Neural cell (in vitro differentiated cells): ENCODE results near the gene LPAR1. TPM values are rescaled to one million over a fixed set of nuclear protein-coding genes. Genes with fewer than 3 reads are reported as not detected.

Experiments
- H2AFZ ChIP-seq: fragments of 200-600, 300-800 bp; sonication (generic), shearing (Covaris generic); 2 replicates; pipeline ENCODE4 v1.6.0; 2014; ENCODE audit warnings: low read depth, mild to moderate bottlenecking, antibody characterized with exemption, low read length, moderate library complexity
- H3F3A ChIP-seq: fragments of 200-600 bp; shearing (Covaris generic); 2 replicates; pipeline ENCODE4 v1.6.1; 2016; ENCODE audit warnings: mild to moderate bottlenecking, moderate library complexity, mixed read lengths, antibody characterized with exemption, low read length; ENCODE audit not compliant: insufficient read depth, poor library complexity, severe bottlenecking
- H3K27ac ChIP-seq: fragments of 200-600, 300-800 bp; sonication (generic), shearing (Covaris generic); 2 replicates; pipeline ENCODE4 v1.5.1; 2014; ENCODE audit warnings: mild to moderate bottlenecking, low read length, moderate library complexity
- H3K27me3 ChIP-seq: fragments of 300-800, 200-600 bp; sonication (generic), shearing (Covaris generic); 2 replicates; pipeline ENCODE4 v1.6.0; 2014; ENCODE audit warnings: mild to moderate bottlenecking, low read depth, low read length, moderate library complexity; ENCODE audit not compliant: insufficient read depth
- H3K36me3 ChIP-seq: fragments of 300-800, 200-600 bp; sonication (generic), shearing (Covaris generic); 2 replicates; pipeline ENCODE4 v1.5.1; 2014; ENCODE audit warnings: mild to moderate bottlenecking, antibody characterized with exemption, low read length, moderate library complexity; ENCODE audit not compliant: insufficient read depth
- H3K4me2 ChIP-seq: fragments of 300-800, 200-600 bp; sonication (generic), shearing (Covaris generic); 2 replicates; pipeline ENCODE4 v1.6.0; 2014; ENCODE audit warnings: mild to moderate bottlenecking, low read length
- H3K4me3 ChIP-seq: fragments of 300-800, 200-600 bp; sonication (generic), shearing (Covaris generic); 2 replicates; pipeline ENCODE4 v1.5.1; 2014; ENCODE audit warnings: mild to moderate bottlenecking, low read length, moderate library complexity
- H3K79me2 ChIP-seq: fragments of 200-600 bp; shearing (Covaris generic); replicated peaks from 2 replicates; pipeline ENCODE4 v1.6.0; 2014; ENCODE audit warnings: mild to moderate bottlenecking, low read length, moderate library complexity; ENCODE audit not compliant: insufficient read depth
- H3K9ac ChIP-seq: fragments of 300-800, 200-600 bp; sonication (generic), shearing (Covaris generic); 2 replicates; pipeline ENCODE4 v1.6.1; 2016; ENCODE audit warnings: mild to moderate bottlenecking, low read length, mixed read lengths
- H3K9me2 ChIP-seq: fragments of 200-600 bp; shearing (Covaris generic); 2 replicates; pipeline ENCODE4 v1.6.1; 2016; ENCODE audit warnings: mild to moderate bottlenecking, low read length, mixed read lengths; ENCODE audit not compliant: insufficient read depth
- H3K9me3 ChIP-seq: fragments of 200-600, 300-800 bp; sonication (generic), shearing (Covaris generic); 2 replicates; pipeline ENCODE4 v1.6.1; 2016; ENCODE audit warnings: mild to moderate bottlenecking, mixed run types, low read length, moderate library complexity, mixed read lengths
- H4K20me1 ChIP-seq: fragments of 200-600 bp; shearing (Covaris generic); 2 replicates; pipeline ENCODE4 v1.6.1; 2016; ENCODE audit warnings: mild to moderate bottlenecking, mixed run types; ENCODE audit not compliant: insufficient read depth
- EP300 ChIP-seq: fragments of 450-650 bp; conservative IDR thresholded peaks from 2 replicates; pipeline ENCODE4 v1.6.1; 2014; ENCODE audit warnings: antibody characterized with exemption, mild to moderate bottlenecking, moderate library complexity; ENCODE audit not compliant: poor library complexity, severe bottlenecking
- EZH2 ChIP-seq: fragments of 200-600, 300-800 bp; shearing (Covaris generic), sonication (generic); IDR thresholded peaks from 2 replicates; pipeline ENCODE4 v1.6.1; 2014; ENCODE audit warnings: antibody characterized with exemption, low read length, borderline replicate concordance, mild to moderate bottlenecking; ENCODE audit not compliant: insufficient read depth, poor library complexity, severe bottlenecking
- MXI1 ChIP-seq: fragments of 450-650 bp; conservative IDR thresholded peaks from 2 replicates; pipeline ENCODE4 v1.6.1; 2014; ENCODE audit warnings: antibody characterized with exemption, mild to moderate bottlenecking; ENCODE audit not compliant: poor library complexity, severe bottlenecking
- POLR2AphosphoS5 ChIP-seq: IDR thresholded peaks from 2 replicates; pipeline ENCODE4 v1.6.1; 2012
- RAD21 ChIP-seq: fragments of 450-650 bp; conservative IDR thresholded peaks from 2 replicates; pipeline ENCODE4 v1.6.1; 2014; ENCODE audit warnings: antibody characterized with exemption, mild to moderate bottlenecking, moderate library complexity
- SMC3 ChIP-seq: fragments of 450-650 bp; conservative IDR thresholded peaks from 2 replicates; pipeline ENCODE4 v1.6.1; 2014; ENCODE audit warnings: antibody characterized with exemption, mild to moderate bottlenecking, moderate library complexity; ENCODE audit not compliant: poor library complexity
- TAF1 ChIP-seq: IDR thresholded peaks from 2 replicates; pipeline ENCODE4 v1.6.1; 2012; ENCODE audit warnings: low read depth
- polyA plus RNA-seq: library from polyadenylated mRNA; depleted of rRNA; stranded (reverse); fragments of >200 nt; gene quantifications from 2 replicates; pipeline ENCODE4 v1.2.3, GENCODE V29; 2014
- TF ChIP-seq, protein P1 (sequence below): IDR thresholded peaks from 2 replicates; pipeline ENCODE4 v1.6.1; 2012; ENCODE audit warnings: borderline replicate concordance
- TF ChIP-seq, protein P2 (sequence below): fragments of 450-650 bp; IDR thresholded peaks from 2 replicates; pipeline ENCODE4 v1.5.1; 2014; ENCODE audit warnings: antibody characterized with exemption, mild to moderate bottlenecking, moderate library complexity; ENCODE audit not compliant: poor library complexity, severe bottlenecking

Gene LPAR1
- polyA plus RNA-seq, 1 donor from 2014 or later = 0.54 TPM

DNA sequence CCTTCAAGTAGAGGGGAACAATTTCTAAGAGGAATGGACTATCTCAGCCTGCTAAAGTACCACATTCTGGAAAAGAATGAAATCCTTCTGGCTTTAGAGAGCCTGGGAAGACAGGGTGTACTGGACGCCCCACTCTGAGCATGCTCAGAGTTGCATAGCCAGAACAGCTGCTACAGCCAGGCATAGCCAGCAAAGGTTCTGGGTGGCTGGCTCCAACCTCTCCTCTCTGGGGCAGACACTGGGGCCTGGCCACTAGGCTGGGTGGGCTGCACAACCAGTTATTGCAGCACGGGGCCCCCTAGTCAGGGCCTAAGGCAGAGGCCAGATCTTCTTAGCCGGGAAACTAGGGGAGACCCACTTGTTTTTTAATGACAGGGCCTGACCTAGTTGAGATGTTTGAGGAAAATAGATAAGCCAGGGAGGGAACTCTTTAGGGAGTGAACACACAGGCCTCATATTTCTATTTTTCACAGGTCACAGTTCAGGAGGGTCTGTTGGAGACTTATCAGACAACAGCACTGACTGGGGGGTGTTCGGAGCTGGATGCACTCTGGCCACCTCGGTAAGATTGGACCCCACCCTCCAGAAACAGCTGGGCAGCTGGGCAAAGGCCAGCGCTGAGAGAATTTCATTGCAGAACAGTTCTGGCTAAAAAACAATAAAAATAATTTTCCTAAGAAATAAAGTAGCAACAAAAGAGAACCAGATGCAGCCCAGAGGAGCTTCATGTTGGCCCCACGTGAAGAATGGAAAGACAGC lies 142.9 kb downstream of the LPAR1 start:
- Histone ChIP-seq H3K9me2 (no peaks in the 10 kb centered on the region), H3F3A (no peaks in the 10 kb centered on the region), H3K9ac (no peak overlapping the region), H3K27me3 (no peaks in the 10 kb centered on the region), H3K36me3 (no peaks in the 10 kb centered on the region), H3K4me2 (no peak overlapping the region), H3K79me2 (no peaks in the 10 kb centered on the region), H3K9me3 (no peaks in the 10 kb centered on the region), H3K27ac (no peak overlapping the region), H3K4me3 (no peak overlapping the region), H2AFZ (no peak overlapping the region), H4K20me1 (no peaks in the 10 kb centered on the region)
- TF ChIP-seq, protein P1, sequence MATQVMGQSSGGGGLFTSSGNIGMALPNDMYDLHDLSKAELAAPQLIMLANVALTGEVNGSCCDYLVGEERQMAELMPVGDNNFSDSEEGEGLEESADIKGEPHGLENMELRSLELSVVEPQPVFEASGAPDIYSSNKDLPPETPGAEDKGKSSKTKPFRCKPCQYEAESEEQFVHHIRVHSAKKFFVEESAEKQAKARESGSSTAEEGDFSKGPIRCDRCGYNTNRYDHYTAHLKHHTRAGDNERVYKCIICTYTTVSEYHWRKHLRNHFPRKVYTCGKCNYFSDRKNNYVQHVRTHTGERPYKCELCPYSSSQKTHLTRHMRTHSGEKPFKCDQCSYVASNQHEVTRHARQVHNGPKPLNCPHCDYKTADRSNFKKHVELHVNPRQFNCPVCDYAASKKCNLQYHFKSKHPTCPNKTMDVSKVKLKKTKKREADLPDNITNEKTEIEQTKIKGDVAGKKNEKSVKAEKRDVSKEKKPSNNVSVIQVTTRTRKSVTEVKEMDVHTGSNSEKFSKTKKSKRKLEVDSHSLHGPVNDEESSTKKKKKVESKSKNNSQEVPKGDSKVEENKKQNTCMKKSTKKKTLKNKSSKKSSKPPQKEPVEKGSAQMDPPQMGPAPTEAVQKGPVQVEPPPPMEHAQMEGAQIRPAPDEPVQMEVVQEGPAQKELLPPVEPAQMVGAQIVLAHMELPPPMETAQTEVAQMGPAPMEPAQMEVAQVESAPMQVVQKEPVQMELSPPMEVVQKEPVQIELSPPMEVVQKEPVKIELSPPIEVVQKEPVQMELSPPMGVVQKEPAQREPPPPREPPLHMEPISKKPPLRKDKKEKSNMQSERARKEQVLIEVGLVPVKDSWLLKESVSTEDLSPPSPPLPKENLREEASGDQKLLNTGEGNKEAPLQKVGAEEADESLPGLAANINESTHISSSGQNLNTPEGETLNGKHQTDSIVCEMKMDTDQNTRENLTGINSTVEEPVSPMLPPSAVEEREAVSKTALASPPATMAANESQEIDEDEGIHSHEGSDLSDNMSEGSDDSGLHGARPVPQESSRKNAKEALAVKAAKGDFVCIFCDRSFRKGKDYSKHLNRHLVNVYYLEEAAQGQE = no peak
- TF ChIP-seq, protein P2, sequence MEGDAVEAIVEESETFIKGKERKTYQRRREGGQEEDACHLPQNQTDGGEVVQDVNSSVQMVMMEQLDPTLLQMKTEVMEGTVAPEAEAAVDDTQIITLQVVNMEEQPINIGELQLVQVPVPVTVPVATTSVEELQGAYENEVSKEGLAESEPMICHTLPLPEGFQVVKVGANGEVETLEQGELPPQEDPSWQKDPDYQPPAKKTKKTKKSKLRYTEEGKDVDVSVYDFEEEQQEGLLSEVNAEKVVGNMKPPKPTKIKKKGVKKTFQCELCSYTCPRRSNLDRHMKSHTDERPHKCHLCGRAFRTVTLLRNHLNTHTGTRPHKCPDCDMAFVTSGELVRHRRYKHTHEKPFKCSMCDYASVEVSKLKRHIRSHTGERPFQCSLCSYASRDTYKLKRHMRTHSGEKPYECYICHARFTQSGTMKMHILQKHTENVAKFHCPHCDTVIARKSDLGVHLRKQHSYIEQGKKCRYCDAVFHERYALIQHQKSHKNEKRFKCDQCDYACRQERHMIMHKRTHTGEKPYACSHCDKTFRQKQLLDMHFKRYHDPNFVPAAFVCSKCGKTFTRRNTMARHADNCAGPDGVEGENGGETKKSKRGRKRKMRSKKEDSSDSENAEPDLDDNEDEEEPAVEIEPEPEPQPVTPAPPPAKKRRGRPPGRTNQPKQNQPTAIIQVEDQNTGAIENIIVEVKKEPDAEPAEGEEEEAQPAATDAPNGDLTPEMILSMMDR = no peak
- TF ChIP-seq POLR2AphosphoS5 (no peak), MXI1 (no peak), SMC3 (no peak), EZH2 (no peak), EP300 (no peak), TAF1 (no peak), RAD21 (no peak)

DNA sequence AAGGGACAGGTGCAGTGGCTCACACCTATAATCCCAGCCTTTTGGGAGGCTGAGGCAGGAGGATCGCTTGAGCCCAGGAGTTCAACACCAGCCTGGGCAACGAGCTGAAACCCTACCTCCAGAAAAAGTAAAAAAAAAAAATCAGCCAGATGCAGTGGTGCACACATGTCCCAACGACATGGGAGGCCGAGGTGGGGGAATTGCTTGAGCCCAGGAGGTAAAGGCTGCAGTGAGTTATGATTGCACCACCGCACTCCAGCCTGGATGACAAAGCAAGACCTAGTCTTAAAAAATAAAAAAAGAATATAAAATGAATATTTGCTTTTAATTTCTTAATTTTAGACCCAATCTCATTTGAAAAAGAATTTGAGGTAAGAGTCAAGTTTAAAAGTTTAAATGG lies 143.5 kb downstream of the LPAR1 start:
- no peak overlapping the region for H3K27ac ChIP-seq
- H4K20me1 ChIP-seq = no peaks in the 10 kb centered on the region
- H3K9me2 ChIP-seq = no peaks in the 10 kb centered on the region
- TF ChIP-seq MXI1 (no peak), EP300 (no peak), RAD21 (no peak), EZH2 (no peak), SMC3 (no peak), TAF1 (no peak), POLR2AphosphoS5 (no peak)
- TF ChIP-seq, protein P1 = no peak
- TF ChIP-seq, protein P2 = no peak
- no peaks in the 10 kb centered on the region for H3K27me3 ChIP-seq
- H3K36me3 ChIP-seq = no peaks in the 10 kb centered on the region
- no peaks in the 10 kb centered on the region for H3F3A ChIP-seq
- H3K4me2 ChIP-seq = no peak overlapping the region
- no peak overlapping the region for H2AFZ ChIP-seq
- H3K9ac ChIP-seq = no peak overlapping the region
- H3K9me3 ChIP-seq = no peaks in the 10 kb centered on the region
- H3K4me3 ChIP-seq = no peak overlapping the region
- no peaks in the 10 kb centered on the region for H3K79me2 ChIP-seq
